Suppressor macrophage treated with lipopolysaccharide for 4 hours (primary cell): ENCODE measurements around the gene KDM2B.

Source experiments
- DNase-seq: peaks from one replicate; pipeline ENCODE4 v3.0.0-alpha.2; 2020

The KDM2B gene

DNA sequence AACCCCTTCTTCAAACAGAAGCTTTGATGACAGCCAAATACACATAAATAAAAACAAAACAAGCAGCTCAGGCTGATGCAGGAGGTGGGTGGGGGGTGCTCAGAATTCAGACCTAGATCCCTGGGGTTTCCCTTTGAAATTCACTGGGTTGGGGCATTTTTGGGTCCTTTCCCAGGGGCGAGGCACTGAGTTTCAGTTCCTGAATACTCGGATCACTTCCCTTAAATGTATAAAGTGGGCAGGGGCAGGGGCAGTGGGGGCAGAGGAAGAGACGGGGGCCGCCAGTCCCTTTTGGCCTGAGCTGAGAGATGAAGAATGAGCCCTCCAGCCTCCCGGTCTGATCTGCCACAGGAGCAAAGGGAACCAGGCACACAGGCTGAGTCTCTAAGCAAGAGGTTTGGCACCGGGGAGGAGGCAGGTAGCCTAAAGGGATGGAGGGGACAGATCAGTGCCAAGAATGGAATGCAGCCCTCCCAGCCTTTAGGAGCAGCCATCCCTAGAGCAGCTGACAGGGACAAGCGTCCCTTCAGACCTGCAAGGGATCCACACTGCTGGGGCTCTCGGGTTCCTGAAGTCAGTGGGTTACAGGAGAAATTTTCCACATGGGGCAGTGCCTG is 20.3 kb downstream of the KDM2B start:
- peak; percentile 97 for DNase-seq

DNA sequence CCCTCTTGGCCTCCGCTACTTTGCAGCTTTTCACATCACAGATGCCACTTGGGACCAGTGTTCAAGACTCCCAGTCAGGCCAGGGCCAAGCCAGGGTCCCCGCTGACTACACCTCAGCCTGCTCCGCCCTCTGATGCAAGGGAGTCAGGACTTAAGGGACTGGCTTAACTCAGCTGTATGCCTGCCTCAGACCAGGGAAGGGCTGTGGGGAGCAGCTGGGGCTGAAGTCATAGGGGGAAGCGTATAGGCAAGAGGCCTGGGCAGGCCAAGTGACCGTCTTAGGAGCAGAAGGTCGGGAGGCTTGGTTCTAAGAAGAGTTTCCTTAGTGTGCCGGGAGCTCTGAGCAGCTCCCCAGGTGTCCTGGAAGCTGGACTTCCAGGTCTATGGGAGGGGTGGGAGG is 21.9 kb downstream of the KDM2B start:
- peak; percentile 50 for DNase-seq

DNA sequence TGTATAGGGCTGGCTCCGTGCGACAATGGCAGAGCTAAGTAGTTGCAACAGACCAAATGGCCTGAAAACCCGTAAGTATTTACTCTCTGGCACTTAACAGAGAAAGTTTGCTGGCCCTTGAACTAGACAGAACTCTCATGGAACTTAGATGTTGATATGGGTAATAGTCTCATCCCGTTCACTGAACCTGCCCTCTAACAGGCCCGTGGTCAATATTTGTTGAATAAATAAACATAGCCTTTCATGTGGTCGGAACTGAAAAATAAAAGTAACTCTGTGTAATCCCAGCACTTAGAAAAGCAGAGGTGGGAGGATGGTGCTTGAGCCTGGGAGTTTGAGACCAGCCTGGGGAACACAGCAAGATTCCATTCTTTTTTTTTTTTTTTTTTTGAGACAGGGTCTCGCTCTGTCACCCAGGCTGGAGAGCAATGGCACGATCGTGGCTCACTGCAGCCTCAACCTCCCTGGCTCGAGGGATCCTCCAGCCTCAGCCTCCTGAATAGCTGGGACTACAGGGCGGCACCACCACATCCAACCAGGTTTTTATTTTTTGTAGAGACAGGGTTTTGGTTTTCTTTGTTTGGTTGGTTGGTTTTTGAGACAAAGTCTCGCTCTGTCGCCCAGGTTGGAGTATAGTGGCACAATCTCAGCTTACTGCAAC is 29.7 kb downstream of the KDM2B start:
- DNase-seq, result no peak

DNA sequence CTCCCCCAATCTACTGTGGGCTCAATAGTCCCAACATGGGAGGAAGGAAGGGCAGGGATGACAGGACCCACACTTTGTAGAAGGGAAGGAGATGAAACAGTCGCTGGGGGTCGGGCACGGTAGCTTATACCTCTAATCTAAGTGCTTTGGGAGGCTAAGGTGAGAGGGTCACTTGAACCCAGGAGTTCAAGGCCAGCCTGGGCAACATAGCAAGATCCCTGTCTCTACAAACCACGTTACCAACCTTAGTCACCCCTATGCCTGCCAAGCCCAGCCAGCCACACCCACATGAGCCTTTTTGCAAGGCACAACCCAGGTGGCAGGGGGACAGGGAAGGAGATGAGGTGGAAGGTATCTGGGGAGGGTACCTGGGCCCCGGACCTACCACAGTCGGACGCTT is 31.7 kb downstream of the KDM2B start:
- no peak for DNase-seq

DNA sequence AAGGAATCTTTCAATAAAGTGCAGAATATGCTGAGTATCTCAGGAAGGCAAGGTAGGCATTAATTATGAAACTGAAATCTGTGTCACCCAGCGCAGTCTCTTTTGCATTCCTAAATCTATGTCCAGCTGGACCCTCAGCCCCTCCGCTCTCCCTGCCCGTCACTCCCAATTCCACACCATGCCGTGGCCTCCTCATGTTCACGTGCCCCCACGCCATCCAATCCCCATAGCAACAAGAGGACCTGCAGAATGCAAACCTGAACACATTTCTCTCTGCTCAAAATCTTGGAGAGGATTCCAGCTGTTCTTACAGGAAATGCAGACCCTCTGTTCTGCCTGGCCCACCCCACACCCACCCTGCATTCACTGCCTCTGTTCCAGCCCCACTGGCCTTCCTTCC is 35.3 kb downstream of the KDM2B start:
- DNase-seq, result no peak

DNA sequence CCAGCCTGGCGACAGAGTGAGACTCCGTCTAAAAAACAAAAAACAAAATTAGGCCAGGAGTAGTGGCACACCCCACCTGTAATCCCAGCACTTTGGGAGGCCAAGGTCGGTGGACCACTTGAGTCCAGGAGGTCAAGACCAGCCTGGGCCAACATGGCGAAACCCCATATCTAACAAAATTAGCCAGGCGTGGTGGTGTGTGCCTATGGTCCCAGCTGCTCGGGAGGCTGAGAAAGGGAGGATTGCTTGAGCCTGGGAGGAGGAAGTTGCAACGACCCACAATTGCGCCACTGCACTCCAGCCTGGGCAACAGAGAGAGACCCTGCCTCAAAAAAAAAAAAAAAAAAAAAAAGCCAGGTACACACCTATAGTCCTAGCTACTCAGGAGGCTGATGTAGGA is 37.0 kb downstream of the KDM2B start:
- DNase-seq, result no peak

DNA sequence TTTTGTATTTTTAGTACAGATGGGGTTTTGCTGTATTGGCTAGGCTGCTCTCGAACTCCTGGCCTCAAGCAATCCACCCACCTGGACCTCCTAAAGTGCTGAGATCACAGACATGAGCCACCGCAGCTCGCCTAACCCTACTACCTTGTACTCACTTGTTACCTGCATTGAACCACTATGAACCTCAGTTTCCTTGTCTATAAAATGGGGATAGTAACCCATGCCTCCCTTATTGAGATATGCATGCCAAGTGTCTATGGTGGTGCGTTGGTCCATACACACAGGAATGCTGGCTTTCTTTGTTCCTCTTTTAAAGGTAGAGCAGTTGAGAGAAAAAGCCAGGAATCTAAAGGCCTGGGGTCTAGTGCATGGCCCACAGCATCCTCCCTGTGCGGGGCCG is 40.9 kb downstream of the KDM2B start:
- no peak for DNase-seq

DNA sequence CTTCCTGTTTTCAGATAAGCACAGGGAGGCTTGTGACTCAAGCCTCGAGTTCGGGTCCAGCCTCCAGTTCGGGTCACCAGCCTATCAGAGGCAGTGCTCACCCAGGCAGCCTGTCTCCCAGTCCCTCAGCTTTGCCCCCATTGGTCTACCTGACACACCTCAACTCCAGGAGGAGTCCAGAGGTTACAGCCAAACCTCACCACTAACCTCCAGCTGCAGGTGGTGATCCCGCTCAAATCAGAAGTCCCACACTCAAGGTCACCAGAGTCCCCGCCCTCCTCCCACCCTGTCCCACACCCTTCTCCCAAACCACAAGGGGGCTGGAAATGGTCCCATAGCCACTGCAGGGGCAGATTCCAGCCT is 42.1 kb downstream of the KDM2B start:
- DNase-seq, result no peak

DNA sequence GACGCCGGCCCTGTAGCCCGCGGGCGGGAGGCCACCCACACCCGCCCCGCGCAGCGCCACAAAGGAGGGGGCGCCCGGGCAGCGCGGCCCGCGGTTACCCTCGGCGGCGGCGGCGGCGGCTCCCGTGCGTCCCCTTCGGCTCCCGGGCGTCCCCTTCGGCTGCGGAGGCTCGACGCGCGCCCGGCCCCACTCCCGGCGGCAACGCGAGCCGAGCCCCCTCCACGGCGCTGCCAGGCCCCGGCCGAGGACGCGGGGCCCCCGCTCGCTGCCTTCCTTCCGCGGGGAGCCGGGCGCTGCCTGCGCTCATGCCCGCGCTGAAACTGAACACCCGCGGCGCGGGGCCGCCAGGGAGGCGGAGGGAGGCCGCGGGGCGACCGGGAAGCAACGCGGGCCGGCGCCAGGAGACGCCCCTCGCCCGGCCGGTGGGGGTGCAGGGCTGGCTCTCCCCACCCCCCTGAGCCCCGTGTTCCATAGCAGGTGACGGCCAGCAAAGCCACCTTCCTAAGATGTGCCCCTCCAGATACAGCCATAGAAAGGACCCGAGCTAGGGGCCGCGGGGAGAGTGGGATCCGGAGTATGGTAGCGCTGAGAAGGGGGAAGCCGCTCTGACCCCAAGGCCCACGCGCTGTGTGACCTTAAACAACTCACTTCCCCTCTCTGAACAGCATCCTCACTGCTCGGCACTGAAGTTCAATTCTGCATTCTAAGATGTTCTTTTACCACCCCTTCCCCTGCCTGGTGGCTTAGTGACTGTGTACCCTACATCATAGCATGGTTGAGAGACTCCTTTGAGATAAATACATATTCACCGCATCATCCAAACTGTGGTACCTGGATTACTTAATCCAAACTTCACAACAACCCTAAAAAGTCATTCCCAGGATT is 42.8 kb downstream of the KDM2B start:
- DNase-seq, result peak; percentile 75

DNA sequence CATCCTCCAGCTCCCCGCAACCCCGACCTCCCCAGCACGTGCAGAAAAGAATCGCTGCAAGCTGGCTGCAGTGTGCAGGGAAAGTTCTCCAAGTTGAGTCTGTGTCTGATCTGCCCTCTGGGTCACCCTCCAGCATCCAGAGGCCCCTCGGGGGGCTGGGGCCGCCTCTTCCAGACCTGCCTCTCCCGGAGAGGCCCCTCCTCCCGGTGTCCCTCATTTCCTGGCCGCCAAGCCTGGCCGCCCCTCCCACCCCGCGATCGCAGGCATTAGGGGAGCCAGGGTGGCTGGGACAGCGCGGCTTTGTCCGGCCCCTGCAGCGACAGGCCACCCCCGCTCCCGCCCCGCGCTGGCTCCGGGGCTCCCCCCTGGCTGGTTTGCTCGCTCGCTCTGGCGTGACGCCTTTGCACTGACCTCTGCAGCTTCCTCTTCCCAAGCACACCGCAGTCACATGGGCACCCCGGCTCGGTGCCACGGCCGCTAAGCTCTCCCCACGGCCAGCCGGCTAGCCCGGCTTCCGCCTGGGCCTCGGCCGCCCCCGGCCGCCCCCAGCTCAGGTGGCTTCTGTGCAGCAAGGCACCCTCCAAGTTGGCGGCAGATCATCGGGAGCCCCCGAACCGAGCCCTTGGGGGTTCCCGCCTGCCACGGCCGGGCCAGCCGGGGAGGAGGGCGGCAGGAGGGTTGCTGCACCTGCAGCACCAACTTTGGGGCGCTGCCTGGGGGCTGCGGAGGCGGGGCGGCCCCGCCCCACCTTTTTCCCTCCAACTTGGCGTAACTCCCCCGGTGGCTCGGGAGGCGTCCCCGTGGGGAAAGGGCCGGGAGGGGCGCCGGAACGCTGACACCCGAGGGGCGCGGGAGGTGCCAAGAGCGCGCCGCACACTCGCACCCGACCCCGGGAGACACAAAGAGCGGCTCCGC is 43.7 kb downstream of the KDM2B start:
- DNase-seq, result peak; percentile 92

DNA sequence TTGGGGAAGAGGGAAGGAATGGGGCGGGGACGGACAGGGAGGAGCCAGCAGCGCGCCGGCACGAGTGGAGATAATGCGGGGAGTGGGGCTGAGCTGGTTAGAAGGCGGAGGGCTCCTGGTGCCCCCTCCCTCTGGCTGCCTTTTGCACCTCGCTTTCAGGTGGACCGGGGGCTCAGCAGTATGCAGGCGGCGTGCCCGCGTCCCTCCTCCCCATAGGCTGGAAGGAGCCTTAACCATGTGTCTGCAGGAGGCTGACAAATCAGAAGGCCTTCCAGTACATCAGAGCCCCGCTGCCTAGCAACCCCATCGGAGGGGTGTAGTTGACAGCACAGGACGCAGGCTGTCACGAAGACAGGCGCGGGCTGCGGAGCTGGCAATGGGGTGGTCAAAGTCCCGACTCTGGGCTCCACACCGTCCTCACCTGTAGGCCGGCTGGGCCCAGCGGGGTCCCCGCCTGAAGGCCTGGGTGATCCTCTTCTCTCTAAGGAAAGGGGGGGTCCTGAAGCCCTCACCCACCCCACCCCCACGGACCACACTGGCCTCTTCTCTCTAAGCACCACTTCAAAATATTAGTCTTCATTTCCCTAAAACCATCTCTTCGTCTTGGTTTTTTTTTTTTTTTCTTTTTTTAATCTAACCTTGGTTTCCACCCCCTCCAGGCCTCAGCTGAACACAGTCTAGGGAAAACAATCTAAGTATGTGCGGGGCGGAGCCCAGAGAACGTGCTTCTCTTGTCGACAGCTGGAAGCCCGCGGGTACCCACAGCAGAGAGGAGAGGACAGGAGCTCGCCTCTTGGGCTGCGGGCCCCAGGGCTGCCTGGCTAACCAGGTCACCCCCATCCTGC is 44.5 kb downstream of the KDM2B start:
- DNase-seq, result peak; percentile 58

DNA sequence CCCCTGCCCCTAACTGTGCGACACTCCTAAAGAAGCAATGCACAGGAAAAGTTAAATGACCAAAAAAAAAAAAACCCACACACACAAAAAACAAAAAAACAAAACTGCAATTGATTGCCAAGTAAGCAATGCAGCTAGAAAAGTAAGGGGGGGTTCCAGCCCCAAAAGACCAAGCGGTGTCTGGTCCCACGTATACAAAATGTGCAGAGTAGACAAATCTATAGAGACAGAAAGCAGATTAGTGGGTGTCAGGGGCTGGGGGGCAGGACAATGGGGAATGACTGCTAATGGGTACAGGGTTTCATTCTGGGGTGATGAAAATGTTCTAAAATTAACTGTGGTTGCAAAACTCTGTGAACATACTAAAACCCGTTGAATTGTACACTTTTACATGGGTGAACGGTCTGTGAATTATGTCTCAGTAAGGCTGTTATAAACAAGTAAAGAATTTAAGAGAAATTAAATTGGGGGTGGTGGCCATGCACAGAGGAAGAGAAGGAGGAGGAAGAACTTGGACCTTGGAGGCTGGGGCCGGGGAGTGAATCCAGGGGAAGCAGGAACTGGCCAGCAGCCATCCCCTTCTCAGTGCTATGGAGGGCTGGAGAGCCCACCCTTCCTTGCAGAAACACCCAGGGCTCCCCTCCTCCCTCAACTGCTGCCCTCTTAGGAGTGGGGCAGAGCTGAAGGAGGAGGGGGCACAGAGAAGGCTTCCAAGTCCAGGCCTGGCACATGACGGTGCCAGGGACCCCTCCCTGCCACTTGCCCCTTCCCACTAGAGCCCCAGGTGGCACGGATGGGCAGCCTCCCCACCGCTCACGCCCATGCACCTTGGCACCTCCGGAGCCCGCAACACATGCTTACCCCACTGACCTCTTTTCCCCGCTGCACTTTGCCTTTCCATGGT is 45.4 kb downstream of the KDM2B start:
- DNase-seq, result peak; percentile 15

DNA sequence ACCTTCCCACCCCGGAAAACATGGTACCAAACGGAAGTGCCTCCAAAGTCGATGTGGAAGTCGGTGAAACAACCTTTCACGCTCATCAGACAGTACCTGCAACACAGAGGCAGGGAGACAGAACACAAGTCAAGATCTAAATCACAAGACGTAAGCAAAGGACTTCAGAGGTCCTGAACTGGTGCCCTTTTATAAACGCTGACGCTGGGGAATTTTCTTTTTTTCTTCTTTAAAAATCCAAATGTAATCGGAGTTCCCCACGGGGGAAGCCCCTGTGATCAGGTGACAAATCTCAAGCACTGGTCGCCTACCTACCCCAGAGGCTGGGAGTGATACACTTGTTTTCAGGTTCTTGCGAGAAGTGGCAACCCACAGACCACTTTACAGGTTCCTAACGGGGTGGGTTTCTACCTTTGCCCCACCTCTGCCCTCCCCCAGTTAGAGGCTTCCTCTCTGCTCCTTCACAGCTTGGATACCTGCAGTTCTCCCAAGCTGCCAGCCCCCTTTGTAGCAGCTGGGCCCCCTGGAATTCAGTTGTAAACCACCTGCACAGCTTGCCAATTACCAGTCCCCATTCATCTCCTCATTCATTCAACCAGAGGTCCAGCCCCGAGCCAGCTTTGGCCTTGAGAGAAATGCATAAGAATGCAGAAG is 46.2 kb downstream of the KDM2B start:
- DNase-seq, result no peak

DNA sequence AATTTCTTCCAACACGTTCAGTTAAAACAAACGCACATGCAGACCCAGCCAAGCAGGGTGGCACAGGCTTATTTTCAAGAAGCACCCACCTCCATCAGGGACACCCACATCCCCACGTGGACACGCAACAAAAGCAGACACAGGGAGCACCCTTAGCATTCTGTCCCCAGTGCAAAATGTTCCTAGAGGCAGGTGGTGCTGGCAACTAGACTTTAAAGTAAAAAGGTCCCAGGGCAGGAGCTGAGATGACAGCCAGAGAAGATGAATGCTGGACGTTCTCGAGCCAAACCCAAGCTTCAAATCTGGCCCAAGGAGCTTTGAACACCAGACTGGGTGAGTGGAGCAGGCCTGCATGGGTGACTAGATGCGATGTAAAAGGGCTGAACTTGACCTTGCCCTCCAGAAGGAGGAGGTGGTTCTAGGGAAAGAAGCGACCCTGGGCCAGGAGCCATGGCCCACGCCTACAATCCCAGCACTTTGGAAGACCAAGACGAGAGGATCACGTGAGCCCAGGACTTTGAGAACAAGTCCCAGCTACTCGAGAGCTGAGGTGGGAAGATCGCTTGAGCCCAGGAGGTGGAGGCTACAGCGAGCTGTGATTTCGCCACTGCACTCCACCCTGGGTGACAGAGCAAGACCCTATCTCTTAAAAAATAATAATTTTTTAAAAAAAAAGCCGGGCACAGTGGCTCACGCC is 47.3 kb downstream of the KDM2B start:
- DNase-seq, result no peak

DNA sequence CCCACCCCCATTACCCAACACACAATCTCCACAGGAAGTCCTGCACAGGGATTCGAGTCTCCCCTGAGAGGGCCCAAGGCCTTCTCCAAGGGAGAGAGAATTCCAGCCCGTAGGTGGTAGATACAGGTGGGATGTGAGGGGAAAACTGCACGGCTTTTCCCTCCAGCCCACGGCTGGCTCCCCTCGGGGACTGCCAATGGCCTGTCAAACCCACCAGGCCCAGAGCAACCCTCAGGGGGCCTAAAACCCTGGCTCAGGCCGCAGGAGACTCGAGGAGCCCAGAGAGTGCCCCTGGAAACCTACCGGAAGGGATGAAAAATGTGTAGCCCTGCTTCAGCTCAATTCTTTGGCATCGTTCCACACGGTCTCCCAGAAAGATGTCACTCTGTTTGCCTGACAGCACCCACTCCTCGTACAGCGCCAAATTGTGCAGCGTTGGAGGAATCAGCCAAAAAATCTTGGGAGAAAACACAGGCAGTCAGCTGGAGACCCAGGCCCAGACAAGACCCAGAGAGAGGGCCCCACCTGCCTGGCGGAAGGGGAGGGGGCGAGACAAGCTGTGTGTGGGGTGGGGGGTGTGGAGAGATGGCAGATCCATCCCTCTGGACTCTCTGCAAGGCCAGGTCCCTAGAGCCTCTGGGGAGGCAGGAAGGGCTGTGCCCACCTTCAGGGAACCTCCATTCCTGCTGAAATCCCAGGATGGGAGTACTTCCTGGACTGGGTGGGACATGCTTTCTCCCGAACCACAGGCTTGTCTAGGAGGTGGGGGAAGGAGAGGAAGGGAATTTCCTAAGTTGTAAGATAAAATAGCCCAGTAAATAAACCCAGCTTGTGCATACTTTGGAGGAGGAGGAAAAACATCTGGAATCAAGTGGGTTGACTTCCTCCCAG is 48.1 kb downstream of the KDM2B start:
- no peak for DNase-seq

DNA sequence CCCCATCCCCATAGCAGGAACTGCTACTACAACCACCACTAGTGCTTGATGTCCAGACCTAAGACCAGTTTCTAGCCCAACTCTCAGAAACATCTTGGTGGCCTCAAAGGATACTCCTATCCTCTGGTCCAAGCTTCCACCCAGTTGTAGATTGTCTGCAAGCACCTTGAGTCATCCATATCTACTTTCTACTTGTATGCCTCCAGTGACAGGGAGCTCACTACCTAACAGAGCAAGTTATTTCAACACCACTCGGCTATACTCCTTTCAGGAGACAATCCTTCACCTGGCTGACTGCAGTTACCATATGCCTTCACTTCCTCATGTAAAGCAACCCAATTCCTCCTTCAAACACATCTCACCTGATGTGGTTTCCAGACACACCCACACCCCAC is 49.5 kb downstream of the KDM2B start:
- no peak for DNase-seq

DNA sequence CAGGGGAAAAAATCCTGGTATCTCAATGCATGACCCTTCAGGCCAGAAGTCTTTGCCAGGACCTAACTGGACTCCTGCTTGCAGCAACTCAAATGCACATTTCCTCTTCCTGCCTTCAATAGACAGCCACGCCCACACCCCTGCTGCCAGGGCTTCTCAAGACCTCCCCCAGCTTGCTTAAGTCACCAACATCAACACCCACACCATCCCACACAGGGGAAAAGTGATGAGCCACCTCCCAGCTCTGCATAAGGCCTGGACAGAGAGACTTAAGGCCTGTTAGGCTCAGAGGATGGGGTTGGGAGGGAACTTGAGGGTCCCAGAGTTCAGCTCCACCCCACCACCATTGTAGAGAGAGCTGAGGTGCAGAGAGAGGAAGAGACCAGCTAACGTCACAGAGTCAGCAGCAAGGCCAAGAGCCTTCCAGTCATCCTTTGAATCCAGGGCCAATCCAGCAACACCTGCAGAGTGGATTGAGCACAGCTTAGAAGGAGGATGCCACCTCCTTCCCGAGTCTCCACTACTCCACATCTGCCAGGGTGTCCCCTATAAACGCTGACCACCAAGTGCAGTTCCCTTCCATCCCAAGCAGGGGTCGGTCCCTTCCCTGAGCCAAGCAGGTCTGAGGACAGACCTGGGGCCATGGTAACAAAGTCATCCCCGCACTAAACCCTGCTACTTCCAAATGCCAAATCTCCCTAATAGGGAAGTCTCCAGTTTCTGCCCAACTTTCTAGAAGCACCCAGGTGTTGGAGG is 50.0 kb downstream of the KDM2B start:
- DNase-seq, result peak; percentile 89

DNA sequence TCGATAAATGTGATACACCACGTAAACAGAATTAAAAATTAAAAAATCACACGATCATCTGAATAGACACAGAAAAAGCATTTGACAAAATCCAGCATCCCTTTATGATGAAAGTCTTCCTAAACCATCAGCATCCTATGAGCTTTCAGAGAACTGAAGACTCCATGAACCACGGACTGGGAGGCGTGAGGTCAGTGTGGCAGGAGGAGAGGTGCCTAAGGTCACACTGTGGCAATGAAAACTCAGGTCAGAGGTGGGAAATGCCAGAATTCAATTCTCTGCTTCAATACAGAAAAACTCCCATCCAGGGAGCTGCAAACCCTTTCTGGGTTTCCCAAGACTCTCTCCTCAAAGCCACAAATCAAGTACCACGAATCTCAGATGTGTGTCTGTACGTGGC is 51.6 kb downstream of the KDM2B start:
- DNase-seq, result no peak
